K562 (cell line): ENCODE results near the gene METTL18. TPM values are rescaled to one million over a fixed set of nuclear protein-coding genes. Genes with fewer than 3 reads are reported as not detected.

Source experiments
- ATF2 ChIP-seq: sonication (generic); formaldehyde crosslinking; IDR thresholded peaks from 2 replicates; pipeline ENCODE4 v1.8.1; 2022; ENCODE audit warnings: missing genetic modification reagents
- BDP1 ChIP-seq: IDR thresholded peaks from 3 replicates; pipeline ENCODE4 v1.6.1; 2011; ENCODE audit not compliant: insufficient read length, insufficient read depth
- DIDO1 ChIP-seq: fragments of 450-650 bp; IDR thresholded peaks from 2 replicates; pipeline ENCODE4 v1.6.1; 2016; ENCODE audit warnings: low read depth, missing biosample characterization, missing genetic modification characterization
- ETV1 ChIP-seq: fragments of 450-650 bp; conservative IDR thresholded peaks from 2 replicates; pipeline ENCODE4 v1.6.1; 2016; ENCODE audit warnings: missing genetic modification characterization, control low read depth, low read depth, missing compliant biosample characterization
- GABPA ChIP-seq: fragments of 200-800 bp; sonication (Bioruptor generic); conservative IDR thresholded peaks from 2 replicates; pipeline ENCODE4 v1.6.1; 2016; ENCODE audit warnings: low read depth, missing genetic modification characterization, missing compliant biosample characterization
- GTF2F1 ChIP-seq: IDR thresholded peaks from 2 replicates; pipeline ENCODE4 v1.6.1; 2011; ENCODE audit warnings: low read depth, low read length, improper control_type of control experiment
- HMG20A ChIP-seq: fragments of 450-650 bp; formaldehyde crosslinking; conservative IDR thresholded peaks from 2 replicates; pipeline ENCODE4 v1.4.0; 2020; ENCODE audit warnings: mild to moderate bottlenecking, mixed read lengths
- MLLT1 ChIP-seq, 2 experiments: fragments of 450-650 bp; IDR thresholded peaks; 2 replicates each; pipeline ENCODE4 v1.6.1; 2016
- SMARCB1 ChIP-seq: IDR thresholded peaks from 2 replicates; pipeline ENCODE4 v1.6.1; 2011; ENCODE audit warnings: improper control_type of control experiment, low read depth; ENCODE audit not compliant: insufficient read length
- SP2 ChIP-seq: IDR thresholded peaks from 2 replicates; pipeline ENCODE4 v1.6.1; 2011; ENCODE audit warnings: mild to moderate bottlenecking, low read depth, low read length, moderate library complexity; ENCODE audit not compliant: poor library complexity, severe bottlenecking; ENCODE audit errors: extremely low read depth
- TCF15 ChIP-seq: fragments of 250-450 bp; sonication (Bioruptor Pico); IDR thresholded peaks from 2 replicates; pipeline ENCODE4 v1.8.0; 2022; ENCODE audit warnings: moderate library complexity, mild to moderate bottlenecking, inconsistent platforms
- YY1 ChIP-seq, 3 experiments: IDR thresholded peaks; 2 replicates each; pipeline ENCODE4 v1.6.1; 2011; ENCODE audit warnings: low read length in 2 of 3, mild to moderate bottlenecking in 2 of 3, moderate library complexity in 2 of 3, borderline replicate concordance in 1 of 3, control low read depth in 1 of 3, low read depth in 1 of 3; ENCODE audit not compliant: insufficient read depth in 3 of 3, insufficient replicate concordance in 2 of 3, control insufficient read depth in 1 of 3, insufficient read length in 1 of 3; ENCODE audit errors: extremely low read depth in 1 of 3
- ZFP1 ChIP-seq: fragments of 450-650 bp; formaldehyde crosslinking; IDR thresholded peaks from 2 replicates; pipeline ENCODE4 v1.4.0; 2020; ENCODE audit warnings: mild to moderate bottlenecking, mixed read lengths
- ZFP91 ChIP-seq: sonication (generic); formaldehyde crosslinking; IDR thresholded peaks from 2 replicates; pipeline ENCODE4 v1.8.0; 2022; ENCODE audit warnings: mild to moderate bottlenecking, missing genetic modification reagents
- ZNF174 ChIP-seq: fragments of 250-450 bp; sonication (Bioruptor Pico); IDR thresholded peaks from 2 replicates; pipeline ENCODE4 v1.4.0; 2020; ENCODE audit warnings: mild to moderate bottlenecking
- ZNF277 ChIP-seq: fragments of 250-450 bp; sonication (Bioruptor Pico); IDR thresholded peaks from 2 replicates; pipeline ENCODE4 v1.8.0; 2022; ENCODE audit warnings: inconsistent platforms, mild to moderate bottlenecking, moderate library complexity, borderline replicate concordance
- ZNF57 ChIP-seq: fragments of 450-650 bp; formaldehyde crosslinking; IDR thresholded peaks from 2 replicates; pipeline ENCODE4 v1.4.0; 2020; ENCODE audit warnings: mild to moderate bottlenecking, moderate library complexity
- polyA plus RNA-seq, 8 experiments: library from polyadenylated mRNA; depleted of rRNA in 4 of 8; stranded (reverse) in 5 of 8; unstranded in 3 of 8; fragments of >200 nt; fragmentation: Nextera tagmentation in 2 of 8; fragmentation: Illumina TruSeq in 1 of 8; extraction: Ambion mirVana in 2 of 8; extraction: Trizol in 1 of 8; gene quantifications; 2 replicates each; pipeline versions ENCODE4 v1.2.1 to v1.2.3, GENCODE V29; 2011 to 2014; ENCODE audit warnings: inconsistent platforms in 1 of 8, missing spikeins in 1 of 8
- total RNA-seq, 7 experiments: library from RNA; depleted of rRNA in 6 of 7; stranded (reverse); fragments of >200 nt in 6 of 7; fragmentation: Illumina TruSeq in 2 of 7; extraction: Trizol in 2 of 7; gene quantifications; 2 replicates each; pipeline versions ENCODE4 v1.2.1 to v1.2.3, GENCODE V29; 2011 to 2021; ENCODE audit warnings: low replicate concordance in 1 of 7

METTL18 gene
- total and polyA plus RNA-seq, 9 of the 15 experiments (the other 6 are each of a cell fraction or from before 2014, with no cell fraction given), result 9.5 to 40.2 (median 14.7) TPM

GRCh38 chr1:169794530-169795416, at the start of gene METTL18 (continued):
- TF ChIP-seq YY1 (IDR thresholded peaks at IDR 0.05; ENCODE audit: borderline replicate concordance in 1 of 3, control insufficient read depth in 1 of 3, extremely low read depth in 1 of 3, insufficient read depth in 3 of 3, insufficient read length in 1 of 3, insufficient replicate concordance in 2 of 3, low read depth in 1 of 3, low read length in 2 of 3), result peak in 2 of 3 experiments; percentile 31 to 57
- no peak for TF ChIP-seq ZNF277
- no peak for TF ChIP-seq ATF2
- TF ChIP-seq MLLT1 (IDR thresholded peaks at IDR 0.05), result no peak
- TF ChIP-seq HMG20A (CRISPR knock-in tag), result no peak
- TF ChIP-seq ETV1 (tag), result peak; percentile 100
- no peak for TF ChIP-seq ZNF174
- TF ChIP-seq GTF2F1, result peak; percentile 90; the same call in 1 of the 2 replicates
- no peak for TF ChIP-seq BDP1
- no peak; the same call in 1 of the 2 replicates for TF ChIP-seq ZFP1
- peak; percentile 83; the same call in 1 of the 2 replicates for TF ChIP-seq DIDO1 (tag)
- no peak for TF ChIP-seq ZFP91 (CRISPR knock-in tag)
- TF ChIP-seq GABPA (tag), result peak; percentile 97
- TF ChIP-seq SMARCB1, result no peak
- TF ChIP-seq TCF15 (CRISPR knock-in tag), result no peak
- no peak for TF ChIP-seq ZNF57 (CRISPR knock-in tag)
- peak; percentile 99 for TF ChIP-seq SP2
